ENCODE measurements around the gene TRMT61A.
"Not testable (repeated sequence)": the region's sequence is repeated elsewhere in the genome, so short reads cannot be mapped to it uniquely, and the experiment has no call there.

TRMT61A gene

DNA sequence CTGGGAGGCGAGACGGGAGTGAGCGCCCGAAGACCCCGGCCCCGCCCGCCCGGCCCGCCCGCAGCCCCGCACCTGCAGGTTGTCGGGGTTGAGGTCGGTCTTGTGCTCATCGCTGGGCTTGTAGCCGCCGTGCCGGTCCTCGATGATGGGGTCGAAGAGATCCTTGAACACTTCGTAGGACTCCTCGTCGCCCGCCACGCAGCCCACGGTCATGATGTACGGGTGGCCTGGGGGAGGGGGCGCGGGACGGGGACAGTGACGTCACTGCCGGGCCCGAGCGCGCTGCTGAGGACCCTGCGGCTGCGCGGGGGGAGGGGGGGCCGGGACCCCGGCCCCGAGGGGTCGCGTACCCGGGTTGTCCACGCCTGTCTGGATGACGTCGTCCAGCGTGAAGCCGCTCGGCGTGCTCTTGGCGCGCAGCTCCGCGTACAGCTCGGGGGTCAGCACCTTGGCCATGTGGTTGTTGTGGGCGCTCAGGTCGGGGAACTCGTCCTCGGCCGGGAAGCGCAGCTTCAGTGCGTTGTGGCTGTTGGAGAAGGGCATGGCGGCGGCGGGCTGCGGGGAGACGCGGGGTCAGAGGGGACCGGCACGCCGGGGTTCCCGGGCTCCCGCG lies 6.9 kb upstream of the TRMT61A start:
- no peak for DNase-seq (ENCODE audit: low read depth in 3 of 3, low spot score in 1 of 3)

GRCh38 chr14:103522649-103523574 lies 6.1 kb upstream of the TRMT61A start, which contains the start of gene CKB:
TSS of gene CKB (minus strand) at chr14:103522830. CDS start at chr14:103522493, 337 bp downstream.
- no peak for DNase-seq (ENCODE audit: low read depth in 3 of 3, low spot score in 1 of 3)

DNA sequence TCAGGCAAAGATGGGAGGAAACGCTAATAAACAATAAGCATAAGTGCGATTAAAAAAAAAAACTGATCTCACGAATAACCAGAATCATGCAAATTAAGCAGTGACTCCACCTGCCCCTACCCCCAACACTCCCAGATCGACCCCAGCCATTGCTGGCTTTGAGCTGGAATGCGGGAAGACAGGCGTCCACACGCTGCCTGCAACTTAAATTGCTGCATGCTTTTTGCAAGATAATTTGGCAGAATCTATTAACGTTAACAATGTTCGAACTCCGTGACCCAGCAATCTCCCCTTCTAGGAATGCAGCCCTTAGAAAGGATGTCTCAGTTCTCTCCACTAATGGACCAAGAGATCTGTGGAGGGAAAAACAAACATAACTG lies 5.4 kb upstream of the TRMT61A start:
- DNase-seq (ENCODE audit: low read depth in 3 of 3, low spot score in 1 of 3): no peak

DNA sequence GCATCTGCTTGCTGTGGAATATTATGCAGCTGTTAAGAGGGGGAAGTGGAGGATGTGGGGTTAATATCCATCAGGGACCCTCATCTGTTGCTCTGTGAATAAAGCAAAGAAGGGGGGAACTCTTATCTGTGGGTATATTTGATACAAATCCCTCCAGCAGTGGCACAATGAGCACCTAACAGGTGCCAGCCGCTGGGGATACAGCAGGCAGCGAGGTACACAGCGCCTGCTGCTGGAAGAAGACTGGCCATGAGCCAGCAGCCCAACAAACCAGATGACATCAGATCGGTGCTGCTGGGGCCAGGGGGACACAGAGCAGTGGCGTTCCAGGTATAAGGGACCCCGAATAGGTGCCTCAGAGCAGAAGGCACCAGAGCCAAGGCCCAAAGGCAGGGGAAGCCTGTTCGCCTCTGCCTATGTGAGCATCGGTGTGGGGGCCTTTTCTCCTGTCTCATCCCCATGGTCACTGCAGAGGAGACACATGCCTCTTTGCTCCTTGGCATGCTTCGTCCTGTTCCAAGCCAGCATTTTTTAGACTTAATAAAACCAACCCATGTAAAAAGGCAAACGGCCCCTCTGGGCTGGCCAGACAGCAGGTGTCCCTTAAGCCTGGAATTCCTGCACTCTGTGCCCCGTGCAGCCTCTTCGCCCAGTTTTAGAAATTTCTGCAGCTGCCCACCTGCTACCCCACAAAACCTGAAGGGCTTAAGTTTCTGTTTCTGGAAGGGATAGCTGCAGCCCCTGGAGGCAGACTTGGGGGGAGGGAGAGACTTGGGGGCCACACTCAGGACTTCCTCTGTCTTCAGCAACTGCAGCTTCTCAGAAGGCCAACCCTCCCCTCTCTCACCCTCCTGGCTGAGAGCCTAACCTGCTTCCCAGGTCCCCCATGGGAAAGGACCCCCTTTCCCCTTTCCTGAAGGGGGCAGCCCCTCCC lies 4.7 kb upstream of the TRMT61A start:
- no peak for DNase-seq (ENCODE audit: low read depth in 3 of 3, low spot score in 1 of 3)

DNA sequence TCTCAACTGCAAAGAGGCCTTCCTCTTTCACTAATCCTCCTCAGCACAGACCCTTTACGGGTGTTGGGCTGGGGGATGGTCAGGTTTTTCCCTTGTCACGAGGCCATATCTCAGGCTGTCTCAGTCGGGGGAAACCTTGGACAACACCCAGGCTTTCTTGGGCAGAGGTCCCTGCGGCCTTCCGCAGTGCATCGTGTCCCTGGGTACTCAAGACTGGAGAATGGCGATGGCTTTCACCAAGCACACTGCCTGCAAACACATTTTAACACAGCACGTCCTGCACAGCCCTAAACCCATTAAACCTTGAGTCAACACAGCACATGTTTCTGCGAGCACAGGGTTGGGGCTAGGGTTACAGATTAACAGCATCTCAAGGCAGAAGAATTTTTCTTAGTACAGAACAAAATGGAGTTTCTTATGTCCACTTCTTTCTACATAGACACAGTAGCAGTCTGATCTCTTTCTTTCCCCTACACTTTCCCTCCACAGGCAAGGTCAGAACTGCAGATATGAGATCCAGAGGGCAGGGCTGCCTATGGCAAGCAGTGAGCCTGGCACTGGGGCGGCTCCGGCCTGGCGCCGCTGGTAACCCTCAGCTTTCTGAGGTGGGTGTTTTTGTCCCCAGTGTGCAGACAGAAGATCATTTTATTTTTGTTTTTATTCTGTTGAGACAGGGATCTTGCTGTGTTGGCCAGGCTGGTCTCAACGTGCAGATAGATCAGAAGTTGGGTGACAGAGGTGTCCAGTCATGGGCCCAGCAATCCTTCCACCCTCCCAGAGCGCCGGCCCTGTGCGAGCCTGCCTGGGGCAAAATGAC lies 3.4 kb upstream of the TRMT61A start:
- not testable (repeated sequence) for DNase-seq (ENCODE audit: low read depth in 3 of 3, low spot score in 1 of 3)

GRCh38 chr14:103526247-103526913 lies 2.6 kb upstream of the TRMT61A start:
- DNase-seq (ENCODE audit: low read depth in 3 of 3, low spot score in 1 of 3): no peak

- DNase-seq (ENCODE audit: low read depth in 3 of 3, low spot score in 1 of 3): no peak
Observed at GRCh38 chr14:103526914-103527248, 2.1 kb upstream of the TRMT61A start.

DNA sequence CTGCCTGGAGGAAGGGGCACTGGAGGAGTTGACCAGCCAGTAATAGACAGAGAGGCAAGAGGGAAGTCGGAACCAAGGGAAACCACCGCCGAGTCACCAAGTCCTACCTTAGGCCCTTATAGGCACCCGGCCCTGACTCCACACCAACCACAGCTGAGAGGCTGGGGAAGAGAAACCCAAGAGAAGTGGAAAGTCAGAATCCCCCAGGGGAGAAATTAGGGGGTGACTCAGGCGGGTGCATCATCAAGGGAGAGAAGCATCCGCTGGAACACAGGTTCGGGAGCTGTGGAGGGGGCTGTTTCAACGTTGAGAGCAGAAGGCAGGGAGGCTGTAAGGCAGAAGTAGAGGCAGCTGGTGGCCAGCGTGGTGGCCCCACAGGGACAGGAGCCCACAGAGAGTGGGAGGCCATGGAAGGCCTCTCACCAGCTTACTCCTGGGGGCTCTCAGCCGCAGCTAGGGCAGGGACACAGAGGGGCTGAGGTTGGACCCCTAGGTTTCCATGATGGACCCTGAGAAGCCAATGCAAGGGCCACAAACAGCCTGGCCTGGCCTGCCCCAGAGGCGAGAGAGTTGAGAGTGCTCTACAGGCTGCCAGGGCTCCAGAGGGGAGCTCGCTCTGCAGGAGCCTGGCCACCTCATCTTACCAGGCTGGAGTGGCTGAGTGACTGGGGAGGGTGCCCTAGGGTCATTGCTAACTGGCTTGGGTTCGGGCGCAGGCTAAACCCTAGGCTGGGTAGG lies 1.4 kb upstream of the TRMT61A start:
- no peak for DNase-seq (ENCODE audit: low read depth in 3 of 3, low spot score in 1 of 3)

- DNase-seq (ENCODE audit: low read depth in 3 of 3, low spot score in 1 of 3): no peak
Observed at GRCh38 chr14:103528146-103528586, 830 bp upstream of the TRMT61A start.

DNA sequence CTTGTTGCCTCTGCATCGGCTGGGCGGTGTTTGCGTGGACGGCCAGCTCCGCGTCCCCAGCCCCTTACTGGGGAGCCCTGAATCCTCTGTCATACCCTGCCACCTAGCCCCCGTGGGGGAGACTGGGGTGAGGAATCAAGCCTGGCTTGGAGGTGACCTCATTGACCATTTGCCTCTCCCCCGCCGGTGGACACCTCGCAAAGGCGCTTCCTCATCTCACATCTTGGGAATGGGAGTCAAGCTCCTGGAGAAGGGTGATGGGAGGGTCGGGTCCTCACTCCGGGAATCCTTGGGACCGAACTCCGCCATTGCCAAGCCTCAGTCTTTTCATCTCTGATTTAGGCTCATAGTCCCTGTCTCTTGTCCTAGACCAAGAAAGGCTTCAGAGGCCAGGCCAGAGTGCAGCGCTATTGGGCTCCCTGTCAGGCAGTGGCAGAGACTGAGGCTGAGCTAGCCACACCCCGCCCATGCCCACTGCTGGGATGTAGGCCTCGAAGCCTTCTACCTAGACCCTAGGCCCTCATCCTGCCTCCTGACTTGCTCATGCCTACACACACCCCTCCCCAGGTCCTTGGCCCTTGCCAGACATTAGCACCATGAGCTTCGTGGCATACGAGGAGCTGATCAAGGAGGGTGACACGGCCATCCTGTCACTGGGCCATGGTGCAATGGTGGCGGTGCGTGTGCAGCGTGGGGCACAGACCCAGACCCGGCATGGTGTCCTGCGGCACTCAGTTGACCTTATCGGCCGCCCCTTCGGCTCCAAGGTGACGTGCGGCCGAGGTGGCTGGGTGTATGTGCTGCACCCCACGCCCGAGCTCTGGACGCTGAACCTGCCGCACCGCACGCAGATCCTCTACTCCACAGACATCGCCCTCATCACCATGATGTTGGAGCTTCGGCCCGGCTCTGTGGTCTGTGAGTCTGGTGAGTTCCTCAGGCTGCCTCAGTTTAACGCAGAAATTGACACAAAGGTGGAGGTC lies 678 bp downstream of the TRMT61A start:
- no peak for DNase-seq (ENCODE audit: low read depth in 3 of 3, low spot score in 1 of 3)

DNA sequence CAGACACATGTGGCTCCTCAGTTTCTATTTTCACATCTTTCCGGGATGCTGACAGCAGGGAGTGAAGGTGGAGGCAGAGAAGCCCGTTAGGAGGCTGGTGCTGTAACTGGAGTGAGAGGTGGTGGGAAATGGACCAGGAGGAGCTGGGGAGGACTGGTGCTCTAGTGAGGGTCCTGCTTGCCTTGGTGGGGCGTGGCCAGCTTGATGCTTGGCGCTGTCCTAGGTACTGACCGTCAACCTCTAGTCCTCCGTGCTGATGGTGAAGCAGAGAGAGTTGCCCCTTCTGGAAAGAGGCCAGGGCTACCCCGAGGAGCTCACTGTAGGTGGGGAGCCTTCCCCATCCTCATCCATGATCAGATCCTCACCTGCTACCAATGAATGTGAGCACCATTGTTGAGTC lies 1.4 kb downstream of the TRMT61A start:
- no peak for DNase-seq (ENCODE audit: low read depth in 3 of 3, low spot score in 1 of 3)

- no peak for DNase-seq (ENCODE audit: low read depth in 3 of 3, low spot score in 1 of 3)
Observed at GRCh38 chr14:103530831-103531230, 1.8 kb downstream of the TRMT61A start.

- DNase-seq (ENCODE audit: low read depth in 3 of 3, low spot score in 1 of 3): no peak
Observed at GRCh38 chr14:103531421-103532215, 2.6 kb downstream of the TRMT61A start.

DNA sequence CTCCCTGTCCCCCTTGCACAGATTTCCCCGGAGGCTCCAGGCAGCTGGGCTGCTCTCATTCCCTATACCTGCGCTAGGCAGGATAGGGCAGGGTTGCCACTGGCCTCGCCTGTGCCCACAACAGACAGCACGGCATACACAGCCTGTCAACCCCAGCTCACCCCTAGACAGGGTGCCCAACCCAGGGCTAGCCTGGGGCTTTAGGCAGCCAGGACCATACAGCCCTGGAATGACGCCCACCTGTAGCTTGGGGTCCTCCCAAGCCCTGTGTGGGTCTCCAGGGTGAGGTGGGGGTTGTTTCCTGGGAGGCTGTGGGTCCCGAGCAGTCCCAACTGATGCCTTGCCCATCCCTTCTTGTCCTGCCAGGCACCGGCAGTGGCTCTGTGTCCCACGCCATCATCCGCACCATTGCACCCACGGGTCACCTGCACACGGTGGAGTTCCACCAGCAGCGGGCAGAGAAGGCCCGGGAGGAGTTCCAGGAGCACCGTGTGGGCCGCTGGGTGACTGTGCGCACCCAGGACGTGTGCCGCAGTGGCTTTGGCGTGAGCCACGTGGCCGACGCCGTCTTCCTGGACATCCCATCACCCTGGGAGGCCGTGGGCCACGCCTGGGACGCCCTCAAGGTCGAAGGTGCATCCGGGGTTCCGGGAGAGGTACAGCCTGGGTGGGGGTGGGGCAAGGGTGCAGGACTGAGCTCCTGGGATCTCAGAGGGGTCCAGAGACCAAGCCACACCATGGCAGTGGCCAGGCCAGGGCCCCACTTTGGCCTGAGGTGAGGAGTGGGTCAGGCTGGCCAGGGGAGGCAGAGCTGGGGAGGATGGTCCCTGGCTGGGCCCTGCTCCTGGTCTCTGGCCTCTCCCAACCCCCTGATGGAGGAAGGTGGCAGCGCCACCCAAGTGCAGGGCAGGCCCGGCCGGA lies 3.5 kb downstream of the TRMT61A start:
- DNase-seq (ENCODE audit: low read depth in 3 of 3, low spot score in 1 of 3): no peak

GRCh38 chr14:103533137-103533998 lies 4.4 kb downstream of the TRMT61A start:
- no peak for DNase-seq (ENCODE audit: low read depth in 3 of 3, low spot score in 1 of 3)
